Muscle of leg (tissue), 11 donors: Measurements from ENCODE around the gene PROKR1. TPM values are rescaled to one million over a fixed set of nuclear protein-coding genes. Genes with fewer than 3 reads are reported as not detected.

Experiments
- DNase-seq: peaks from one replicate; pipeline ENCODE4 v3.0.0; 2013
- H3K27ac ChIP-seq: one replicate; pipeline ENCODE4 v1.5.1; 2013; ENCODE audit warnings: mild to moderate bottlenecking, low read length, control low read depth
- H3K27me3 ChIP-seq: one replicate; pipeline ENCODE4 v1.6.1; 2013; ENCODE audit warnings: low read length; ENCODE audit not compliant: control insufficient read depth, insufficient read depth
- H3K36me3 ChIP-seq: one replicate; pipeline ENCODE4 v1.6.1; 2013; ENCODE audit warnings: low read length; ENCODE audit not compliant: control insufficient read depth, insufficient read depth
- H3K4me1 ChIP-seq: one replicate; pipeline ENCODE4 v1.6.1; 2013; ENCODE audit warnings: low read length; ENCODE audit not compliant: control insufficient read depth, insufficient read depth
- H3K4me3 ChIP-seq: one replicate; pipeline ENCODE4 v1.5.1; 2013; ENCODE audit warnings: low read length, control low read depth
- H3K9me3 ChIP-seq: replicated peaks from 2 replicates; pipeline ENCODE4 v1.6.1; 2013; ENCODE audit warnings: low read depth, low read length; ENCODE audit not compliant: control insufficient read depth
- WGBS: methylation state at CpG from one replicate; pipeline ENCODE4 v1.1.5; 2013; ENCODE audit warnings: missing lambda C conversion rate; ENCODE audit not compliant: insufficient coverage; 5-methylcytosine and 5-hydroxymethylcytosine counted together
- polyA plus RNA-seq, 8 donors: library from polyadenylated mRNA; unstranded; fragments of 120-200 nt; gene quantifications; one replicate each; pipeline versions ENCODE4 v1.2.1 to v1.2.3, GENCODE V29; 2013; ENCODE audit warnings: inconsistent platforms in 1 of 8, low replicate concordance in 1 of 8; ENCODE audit not compliant: insufficient read length in 8 of 8, insufficient read depth in 1 of 8
- total RNA-seq: library from RNA; stranded (reverse); fragments of 120-200 nt; gene quantifications from one replicate; pipeline ENCODE4 v1.2.4, GENCODE V29; 2013

Gene PROKR1
- total and polyA plus RNA-seq, 9 donors, result 0.79 to 4.8 (median 2.4) TPM

DNA sequence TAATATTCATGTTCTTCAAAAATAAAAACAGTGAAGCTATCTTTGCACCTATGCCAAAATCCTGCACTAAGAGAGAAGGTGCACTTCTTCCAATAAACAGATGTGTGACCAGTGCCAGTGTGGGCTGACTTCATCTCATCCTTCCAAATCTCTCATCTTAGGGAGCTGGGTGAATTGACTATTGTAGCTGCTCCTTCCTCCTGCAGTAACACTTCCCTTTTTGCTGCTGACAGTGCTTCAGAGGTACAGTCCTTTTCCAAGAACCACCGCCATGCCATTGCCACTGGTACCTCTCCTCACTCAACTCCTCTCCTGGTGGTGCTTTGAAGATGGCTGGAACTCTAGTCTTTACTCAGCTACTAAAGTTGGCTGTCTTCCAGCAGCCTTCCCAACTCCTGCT, 49.1 kb downstream of the PROKR1 start:
- no peaks in the 10 kb centered on the region for H3K36me3 ChIP-seq
- no peak for DNase-seq
- no peaks in the 10 kb centered on the region for H3K27me3 ChIP-seq
- no peaks in the 10 kb centered on the region for H3K4me1 ChIP-seq
- H3K4me3 ChIP-seq, result no peak overlapping the region
- no CpG with 5 or more reads among the region's 1 CpG for WGBS
- no peaks in the 10 kb centered on the region for H3K9me3 ChIP-seq
- H3K27ac ChIP-seq, result no peak overlapping the region

DNA sequence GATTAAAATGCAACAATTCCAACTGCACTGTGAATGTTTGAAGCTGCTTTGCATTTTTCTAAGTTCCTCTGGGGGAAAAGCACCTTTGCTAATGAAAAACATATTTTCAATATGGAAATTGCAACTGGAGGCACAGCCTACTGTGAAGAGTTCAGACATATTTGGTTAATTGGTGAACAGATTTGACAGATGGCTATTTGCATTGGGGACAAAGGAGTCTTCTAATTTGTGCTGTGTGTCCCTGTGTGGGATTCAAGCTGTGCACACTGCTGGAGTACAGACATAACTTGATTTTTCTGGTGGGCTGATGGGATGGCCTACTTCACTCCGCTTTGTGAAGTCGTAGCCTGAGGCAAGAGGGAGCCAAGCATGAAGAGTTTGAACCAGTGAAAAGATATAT, 50.6 kb downstream of the PROKR1 start:
- 100% methylated on average over 1 of the region's 2 CpGs for WGBS

DNA sequence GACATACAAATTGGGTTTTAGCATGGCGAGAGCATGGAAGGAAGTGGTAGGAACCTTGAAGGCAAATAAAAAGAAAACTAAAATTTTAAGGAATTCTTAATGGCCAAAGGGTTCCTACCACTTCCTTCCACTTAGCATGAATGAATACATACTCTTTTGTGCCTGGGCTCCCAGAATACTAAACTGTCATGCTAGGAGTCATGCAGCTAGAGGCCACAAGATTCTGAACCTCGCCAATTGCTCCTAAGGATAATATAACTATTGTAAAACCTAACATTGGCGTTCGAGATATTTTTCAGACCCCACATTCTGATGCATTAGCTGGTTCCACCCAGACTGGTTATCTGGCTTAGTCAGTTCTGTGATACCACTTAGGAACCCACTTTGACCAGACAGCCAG, 52.6 kb downstream of the PROKR1 start:
- WGBS, result 100% methylated on average over 3 of the region's 4 CpGs
- DNase-seq, result no peak
- Histone ChIP-seq H3K4me1 (no peaks in the 10 kb centered on the region), H3K36me3 (no peaks in the 10 kb centered on the region), H3K27me3 (no peaks in the 10 kb centered on the region), H3K9me3 (no peaks in the 10 kb centered on the region), H3K4me3 (no peak overlapping the region), H3K27ac (no peak overlapping the region)

More for the DNA sequence above, 50.6 kb downstream of the PROKR1 start:
- no peaks in the 10 kb centered on the region for H3K27me3 ChIP-seq
- no peak for DNase-seq
- no peaks in the 10 kb centered on the region for H3K36me3 ChIP-seq
- no peak overlapping the region for H3K27ac ChIP-seq
- no peaks in the 10 kb centered on the region for H3K4me1 ChIP-seq
- H3K4me3 ChIP-seq, result no peak overlapping the region
- H3K9me3 ChIP-seq, result no peaks in the 10 kb centered on the region

DNA sequence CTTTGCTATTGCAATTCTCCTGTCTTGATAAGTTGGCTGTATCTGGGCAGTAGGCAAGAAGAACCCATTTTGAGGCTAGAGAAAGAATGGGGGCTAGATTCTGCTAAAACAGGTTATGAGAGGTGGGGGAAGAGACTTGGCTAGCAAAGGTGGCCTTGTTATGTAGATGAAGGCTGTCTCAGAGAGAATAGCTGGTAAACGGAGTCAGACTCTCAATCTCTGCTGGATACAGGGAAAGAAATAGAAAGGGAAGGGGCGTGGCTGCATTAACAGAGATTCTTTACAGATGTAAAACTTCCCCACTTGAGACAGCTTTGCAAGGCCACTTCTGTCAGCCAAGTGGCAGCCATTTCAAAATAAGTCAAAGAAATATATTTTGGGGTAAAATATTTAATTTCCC, 53.2 kb downstream of the PROKR1 start:
- DNase-seq, result no peak

DNA sequence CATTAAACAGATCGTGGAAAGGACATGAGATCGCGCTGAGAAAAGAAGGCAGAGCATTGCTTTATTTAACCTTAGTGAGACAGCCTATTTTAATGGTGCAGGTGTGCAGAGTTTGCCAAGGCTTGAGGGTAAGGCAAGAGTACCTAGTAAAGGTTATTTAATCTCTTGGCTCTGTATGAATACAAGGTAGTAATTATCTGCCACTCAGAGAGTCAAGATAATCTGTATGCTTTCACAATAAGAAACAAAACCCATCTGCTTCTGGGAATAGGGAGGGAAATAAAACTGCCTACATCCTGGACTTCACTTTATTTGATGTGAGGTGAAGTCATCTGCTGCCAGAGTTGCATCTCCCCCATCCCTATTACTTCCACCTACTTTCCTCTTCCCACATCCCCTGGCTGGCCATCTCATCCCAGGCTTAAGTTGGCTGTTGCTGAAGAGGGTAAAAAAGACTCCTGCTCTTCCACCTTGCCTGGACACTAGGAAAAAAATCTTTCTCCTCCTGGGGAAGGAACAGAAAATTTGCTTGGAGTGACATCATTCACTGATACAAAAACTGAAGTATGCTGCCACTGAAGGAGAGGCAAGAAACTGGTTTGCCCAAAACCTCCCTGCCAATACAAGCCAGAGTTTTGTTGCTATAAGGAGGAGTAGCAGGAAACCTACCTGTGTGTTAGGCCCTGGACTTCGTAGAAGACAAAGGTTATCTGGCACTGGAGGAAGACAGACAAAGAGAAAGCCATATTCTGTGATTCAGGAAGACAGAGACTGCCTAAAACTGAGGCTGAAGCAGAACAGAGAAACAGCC, 55.4 kb downstream of the PROKR1 start:
- 78% methylated on average over 1 of the region's 4 CpGs for WGBS
- no peak overlapping the region for H3K27ac ChIP-seq
- no peak for DNase-seq

More for the DNA sequence above, 53.2 kb downstream of the PROKR1 start:
- H3K4me1 ChIP-seq, result no peaks in the 10 kb centered on the region
- H3K27ac ChIP-seq, result no peak overlapping the region
- H3K4me3 ChIP-seq, result no peak overlapping the region
- WGBS, result no CpG with 5 or more reads among the region's 2 CpGs
- H3K27me3 ChIP-seq, result no peaks in the 10 kb centered on the region
- no peaks in the 10 kb centered on the region for H3K9me3 ChIP-seq
- H3K36me3 ChIP-seq, result no peaks in the 10 kb centered on the region

DNA sequence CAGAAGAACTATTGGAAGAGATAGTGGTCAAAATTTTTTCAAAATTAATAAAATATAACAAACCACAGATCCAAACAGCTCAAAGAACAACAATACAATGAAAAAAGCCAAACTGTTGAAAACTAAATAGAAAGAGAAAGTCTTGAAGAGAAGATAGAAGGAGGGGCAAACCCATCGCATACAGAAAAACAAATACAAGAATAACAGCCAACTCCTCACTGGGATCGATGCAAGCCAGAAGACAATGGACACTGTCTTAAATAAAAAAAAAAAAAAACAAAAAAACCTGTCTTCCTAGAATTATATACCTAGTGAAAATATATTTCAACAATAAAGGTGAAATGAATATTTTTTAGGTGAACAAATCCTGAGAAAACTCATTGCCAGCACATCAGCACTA, 57.2 kb downstream of the PROKR1 start:
- Histone ChIP-seq H3K4me1 (no peaks in the 10 kb centered on the region), H3K27me3 (no peaks in the 10 kb centered on the region), H3K27ac (no peak overlapping the region), H3K9me3 (no peaks in the 10 kb centered on the region), H3K4me3 (no peak overlapping the region), H3K36me3 (no peaks in the 10 kb centered on the region)
- no peak for DNase-seq
- WGBS, result no CpG with 5 or more reads among the region's 2 CpGs

More for the DNA sequence above, 55.4 kb downstream of the PROKR1 start:
- Histone ChIP-seq H3K4me1 (no peaks in the 10 kb centered on the region), H3K27me3 (no peaks in the 10 kb centered on the region), H3K4me3 (no peak overlapping the region), H3K36me3 (no peaks in the 10 kb centered on the region), H3K9me3 (no peaks in the 10 kb centered on the region)

DNA sequence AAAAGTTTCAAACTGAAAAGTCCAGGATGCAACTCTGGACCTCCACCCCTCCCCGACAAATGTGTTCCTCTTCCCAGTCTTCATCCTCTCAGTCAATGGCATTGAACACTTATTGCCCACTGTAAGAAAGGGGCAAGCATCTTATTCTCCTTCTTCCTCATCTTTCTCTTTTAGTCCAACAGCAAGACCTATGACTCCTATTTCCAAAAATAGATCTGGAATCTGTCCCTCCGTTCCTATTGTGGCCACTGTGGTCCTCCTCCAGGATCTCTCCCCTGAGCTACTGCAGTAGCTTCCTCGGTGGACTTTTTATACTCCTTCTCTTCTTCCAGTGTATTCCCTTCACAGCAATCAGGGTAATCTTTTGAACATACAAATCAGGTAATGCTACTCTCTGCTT, 63.3 kb downstream of the PROKR1 start:
- Histone ChIP-seq H3K36me3 (no peaks in the 10 kb centered on the region), H3K9me3 (no peaks in the 10 kb centered on the region), H3K4me3 (no peak overlapping the region), H3K4me1 (no peaks in the 10 kb centered on the region), H3K27me3 (no peaks in the 10 kb centered on the region), H3K27ac (no peak overlapping the region)
- whole genome bisulfite sequencing, result 72% methylated on average over 3 of the region's 3 CpGs
- DNase-seq, result no peak

Other genes with a start within 250 kb of the PROKR1 start
- 0.71 TPM for gene FBXO48, start 176.3 kb upstream of the PROKR1 start, total RNA-seq
- 1 to 10 TPM in 7 of 8 donors, under 1 TPM in 1; 0.95 to 1.7 (median 1.3) TPM for gene FBXO48, start 176.3 kb upstream of the PROKR1 start, polyA plus RNA-seq
- gene APLF, start 176.0 kb upstream of the PROKR1 start, total RNA-seq, result 5.5 TPM
- gene APLF, start 176.0 kb upstream of the PROKR1 start, polyA plus RNA-seq, result 1 to 10 TPM; 1.1 to 2.1 (median 1.4) TPM
- gene ARHGAP25, start 91.2 kb downstream of the PROKR1 start, total RNA-seq, result 3.1 TPM
- 1 to 10 TPM; 2.6 to 4.2 (median 3.2) TPM for gene ARHGAP25, start 91.2 kb downstream of the PROKR1 start, polyA plus RNA-seq
- gene BMP10, start 227.8 kb downstream of the PROKR1 start, total RNA-seq, result not detected
- not detected for gene BMP10, start 227.8 kb downstream of the PROKR1 start, polyA plus RNA-seq